ENCODE results near the gene ARMC12.
A peak's percentile ranks its signal among the peaks of the same experiment; 100 is the strongest.
"Not testable (repeated sequence)": the region's sequence is repeated elsewhere in the genome, so short reads cannot be mapped to it uniquely, and the experiment has no call there.

ARMC12 gene, protein sequence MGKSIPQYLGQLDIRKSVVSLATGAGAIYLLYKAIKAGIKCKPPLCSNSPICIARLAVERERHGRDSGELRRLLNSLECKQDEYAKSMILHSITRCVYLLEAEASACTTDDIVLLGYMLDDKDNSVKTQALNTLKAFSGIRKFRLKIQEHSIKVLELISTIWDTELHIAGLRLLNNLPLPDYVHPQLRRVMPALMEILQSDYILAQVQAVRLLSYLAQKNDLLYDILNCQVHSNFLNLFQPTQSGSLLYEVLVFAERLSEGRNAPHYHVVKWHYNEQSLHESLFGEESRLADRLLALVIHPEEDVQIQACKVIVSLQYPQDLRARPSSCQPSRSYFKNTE
- total RNA-seq = 2.6 reads per million, percentile 8 among the genes with 10 or more reads in this experiment

DNA sequence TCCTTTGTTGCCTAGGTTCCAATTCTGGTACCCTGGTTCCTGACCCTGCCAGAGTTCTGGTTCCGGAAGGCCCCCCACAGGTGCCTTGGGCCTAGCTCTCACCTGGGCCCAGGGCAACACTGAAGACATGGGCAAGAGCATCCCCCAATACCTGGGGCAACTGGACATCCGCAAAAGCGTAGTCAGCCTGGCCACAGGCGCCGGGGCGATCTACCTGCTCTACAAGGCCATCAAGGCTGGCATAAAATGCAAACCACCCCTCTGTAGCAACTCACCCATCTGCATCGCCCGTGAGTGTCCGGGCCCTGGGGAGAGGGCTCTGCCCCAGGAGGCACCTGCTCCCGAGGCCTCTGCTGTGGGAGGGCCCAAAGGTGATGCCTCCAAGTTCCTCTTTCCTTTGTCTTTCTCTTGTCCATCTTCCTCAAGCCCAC, at the start of gene ARMC12:
Gene ARMC12, plus strand, starts transcription at position 51 of the 431 bp plus-strand sequence. Its CDS starts 77 bp downstream, at position 128.
- no peak for DNase-seq

DNA sequence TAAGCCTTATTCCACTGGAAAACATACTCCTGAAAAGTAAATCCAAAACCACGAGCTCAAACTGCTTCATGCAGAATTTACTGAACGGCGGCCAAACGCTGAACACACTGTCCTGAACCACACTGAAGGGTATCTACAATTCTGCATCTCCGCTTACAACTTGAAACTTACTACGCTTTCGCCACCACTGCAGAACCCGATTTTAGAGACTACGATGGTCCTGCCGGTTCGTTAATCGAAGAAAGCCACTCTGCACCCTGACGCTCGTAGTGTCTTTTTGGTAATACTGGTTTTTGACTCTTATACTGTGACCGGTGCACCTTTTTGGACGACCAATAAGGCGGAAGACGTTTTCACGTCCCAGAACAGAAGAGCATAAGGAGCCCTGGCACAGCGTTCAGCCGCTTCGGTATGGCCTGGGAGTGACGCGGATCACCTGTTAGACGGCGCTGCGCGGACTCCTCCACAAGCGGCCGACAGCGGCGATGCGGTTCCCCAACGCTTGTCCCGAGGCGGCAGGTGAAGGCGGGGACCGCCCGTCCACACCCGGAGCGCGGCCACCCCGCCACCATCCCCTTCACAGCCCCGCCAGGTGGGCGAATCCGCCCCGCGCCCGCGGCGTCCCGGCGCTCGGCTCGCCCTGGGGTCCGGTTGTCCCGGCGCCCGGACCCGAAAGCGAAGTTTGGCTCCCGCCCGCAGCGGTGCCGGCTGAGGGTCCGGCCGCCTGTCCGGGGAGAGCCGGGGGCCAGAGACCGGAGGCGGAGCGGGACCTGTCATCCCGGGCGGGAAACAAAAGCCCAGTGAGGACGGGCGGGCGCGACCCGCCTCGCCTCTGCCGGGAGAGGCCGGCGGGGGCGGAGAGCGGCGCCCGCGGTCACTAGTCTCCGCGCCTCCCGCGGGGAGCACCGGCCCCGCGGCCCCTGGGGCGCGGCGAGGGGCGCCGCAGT, 48.9 kb upstream of the ARMC12 start:
- DNase-seq = peak; percentile 44

DNA sequence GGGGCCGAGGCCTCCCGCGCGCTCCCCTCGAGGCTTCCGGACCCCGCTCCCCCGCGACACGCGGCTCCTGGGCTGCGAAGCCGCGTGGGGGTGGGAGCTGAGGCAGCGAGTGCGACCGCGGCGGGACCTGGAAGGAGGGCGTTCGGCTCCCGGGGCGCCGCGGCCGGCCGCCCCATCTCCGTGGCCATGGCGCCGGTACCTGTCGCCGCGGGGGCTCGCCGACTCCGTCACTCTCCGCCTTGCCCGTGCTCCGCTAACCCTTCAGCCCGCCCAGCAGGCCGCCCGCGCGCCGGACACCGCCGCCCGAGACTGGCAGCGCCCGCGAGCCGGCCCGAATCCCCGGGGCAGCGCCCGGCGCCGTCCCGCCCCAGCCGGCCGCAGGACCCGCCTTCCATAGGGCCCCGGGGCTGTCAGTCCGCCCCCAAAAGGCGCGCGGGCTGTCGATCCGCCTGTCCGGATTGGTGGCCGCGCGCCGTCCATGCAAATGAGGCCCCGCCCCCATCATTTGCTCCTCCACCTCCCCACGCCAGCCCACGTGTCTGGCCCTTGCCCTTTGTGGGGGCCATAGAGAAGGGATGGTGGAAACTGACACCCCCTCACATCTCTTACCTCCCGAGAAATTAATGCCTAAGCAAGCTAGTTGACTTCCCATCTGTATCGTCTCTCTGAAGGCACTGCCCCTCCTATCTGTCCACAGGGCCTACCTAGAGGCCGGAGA, 48.1 kb upstream of the ARMC12 start, which contains the start of gene FKBP5:
Gene FKBP5, minus strand, starts transcription at position 311 of the 718 bp plus-strand sequence. CDS start 46,091 bp downstream, outside the sequence.
- DNase-seq = peak; percentile 81

DNA sequence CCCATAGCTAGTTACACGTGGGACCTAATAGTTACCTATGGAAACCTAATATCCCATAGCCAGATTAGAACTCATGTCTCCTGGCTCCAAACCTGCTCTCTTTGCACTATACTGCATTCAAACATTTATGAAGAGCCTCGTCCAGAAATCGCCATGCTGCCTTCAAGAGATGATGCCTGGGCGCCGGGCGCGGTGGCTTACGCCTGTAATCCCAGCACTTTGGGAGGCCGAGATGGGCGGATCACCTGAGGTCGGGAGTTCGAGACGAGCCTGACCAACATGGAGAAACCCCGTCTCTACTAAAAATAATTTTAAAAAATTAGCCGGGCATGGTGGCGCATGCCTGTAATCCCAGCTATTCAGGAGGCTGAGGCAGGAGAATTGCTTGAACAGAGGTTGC, 46.8 kb upstream of the ARMC12 start:
- DNase-seq = not testable (repeated sequence)

DNA sequence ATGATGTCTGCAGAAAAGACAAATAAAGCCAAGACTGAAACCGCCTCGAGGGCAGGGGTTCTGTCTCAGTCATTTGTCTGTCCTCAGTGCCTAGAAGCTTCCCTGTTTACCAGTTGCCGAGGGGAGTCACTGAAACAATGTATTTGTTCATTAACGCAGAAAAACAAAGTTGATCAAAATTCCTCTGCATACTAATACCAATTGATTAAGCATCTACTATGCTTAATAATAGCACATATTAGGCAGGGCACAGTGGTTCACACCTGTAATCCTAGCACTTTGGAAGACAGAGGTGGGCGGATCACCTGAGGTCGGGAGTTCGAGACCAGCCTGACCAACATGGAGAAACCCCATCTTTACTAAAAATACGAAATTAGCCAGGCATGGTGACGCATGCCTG, 46.3 kb upstream of the ARMC12 start:
- no peak for DNase-seq

DNA sequence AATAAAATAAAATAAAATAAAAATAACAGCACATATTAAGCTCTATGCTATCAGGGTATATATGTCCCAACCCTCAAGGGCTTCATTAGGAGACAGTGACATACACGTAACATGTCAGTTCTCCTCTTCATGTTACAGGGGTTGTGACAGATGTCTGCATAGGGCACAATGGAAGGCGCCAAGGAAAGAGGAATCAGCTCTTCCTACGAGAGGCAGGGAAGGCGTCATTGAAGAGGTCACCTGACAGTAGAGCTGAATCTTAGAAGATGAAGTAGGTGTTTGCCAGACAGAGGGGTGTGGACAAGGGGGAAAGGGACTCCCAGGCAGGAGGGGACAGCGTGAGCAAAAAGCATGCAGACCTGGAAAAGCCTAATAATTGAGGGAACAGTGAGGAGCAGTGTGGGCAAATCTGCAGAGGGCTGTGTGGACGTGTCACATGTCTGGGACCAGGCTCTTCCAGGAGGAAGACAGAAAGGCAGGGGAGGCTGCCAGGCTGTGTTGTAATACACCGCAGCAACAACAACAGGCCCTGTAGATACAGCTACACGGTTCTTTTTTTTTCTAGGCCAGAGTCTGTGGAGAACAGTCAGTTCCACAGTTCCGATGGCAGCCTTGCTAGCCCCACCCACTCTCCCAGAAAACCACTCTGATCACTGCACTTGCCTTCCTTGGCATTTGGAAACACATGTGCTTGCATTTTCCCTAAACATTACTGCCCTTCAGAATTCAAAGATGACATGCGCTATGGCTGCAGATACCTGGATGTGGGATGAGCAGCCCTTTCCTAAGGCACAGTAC, 45.6 kb upstream of the ARMC12 start:
- DNase-seq = no peak

DNA sequence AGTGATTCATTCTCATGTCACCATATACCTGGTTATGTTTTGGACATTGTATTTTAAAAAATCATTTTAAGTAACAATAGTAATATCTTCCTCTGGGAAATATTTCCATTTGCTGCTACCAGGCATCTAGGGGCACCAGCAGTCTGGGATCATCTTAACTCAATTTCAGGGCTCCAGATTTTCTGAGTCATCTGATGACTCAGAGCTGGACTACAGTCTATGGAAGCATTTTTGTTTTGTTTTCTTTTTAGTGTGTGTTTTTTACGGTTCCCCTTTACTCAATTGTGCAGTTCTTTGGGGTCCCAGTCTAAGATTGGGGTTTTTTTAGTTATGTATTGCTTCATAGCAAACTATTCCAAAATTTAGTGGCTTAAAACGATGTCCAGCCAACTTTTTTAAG, 42.4 kb upstream of the ARMC12 start:
- DNase-seq = no peak

DNA sequence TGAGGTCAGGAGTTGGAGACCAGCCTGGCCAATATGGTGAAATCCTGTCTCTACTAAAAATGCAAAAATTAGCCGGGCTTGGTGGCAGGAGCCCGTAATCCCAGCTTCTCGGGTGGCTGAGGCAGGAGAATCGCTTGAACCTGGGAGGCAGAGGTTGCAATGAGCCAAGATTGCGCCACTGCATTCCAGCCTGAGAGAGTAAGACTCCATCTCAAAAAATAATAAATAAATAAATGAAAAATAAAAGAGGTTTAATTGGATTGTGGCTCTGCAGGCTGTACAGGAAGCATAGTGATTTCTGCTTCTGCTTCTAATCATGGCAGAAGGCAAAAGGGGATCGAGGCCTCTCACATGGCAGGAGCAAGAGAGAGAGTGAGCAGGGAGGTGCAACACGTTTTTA, 38.4 kb upstream of the ARMC12 start:
- DNase-seq = not testable (repeated sequence)

DNA sequence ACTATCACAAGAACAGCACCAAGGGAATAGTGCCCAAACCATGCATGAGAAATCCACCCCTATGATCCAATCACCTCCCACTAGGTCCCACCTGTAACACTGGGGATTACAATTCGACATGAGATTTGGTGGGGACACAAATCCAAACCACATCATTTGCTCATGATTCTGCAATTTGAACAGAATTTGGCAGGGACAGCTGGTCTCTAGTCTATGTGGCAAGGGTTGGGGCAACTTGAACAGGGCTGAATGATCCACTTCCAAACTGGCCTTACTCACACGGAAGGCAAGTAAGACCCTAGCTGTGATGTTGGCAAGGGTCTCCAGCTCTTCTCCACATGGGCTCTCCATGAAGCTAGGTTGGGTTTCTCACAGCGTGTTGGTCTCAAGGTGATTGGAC, 38.0 kb upstream of the ARMC12 start:
- no peak for DNase-seq

DNA sequence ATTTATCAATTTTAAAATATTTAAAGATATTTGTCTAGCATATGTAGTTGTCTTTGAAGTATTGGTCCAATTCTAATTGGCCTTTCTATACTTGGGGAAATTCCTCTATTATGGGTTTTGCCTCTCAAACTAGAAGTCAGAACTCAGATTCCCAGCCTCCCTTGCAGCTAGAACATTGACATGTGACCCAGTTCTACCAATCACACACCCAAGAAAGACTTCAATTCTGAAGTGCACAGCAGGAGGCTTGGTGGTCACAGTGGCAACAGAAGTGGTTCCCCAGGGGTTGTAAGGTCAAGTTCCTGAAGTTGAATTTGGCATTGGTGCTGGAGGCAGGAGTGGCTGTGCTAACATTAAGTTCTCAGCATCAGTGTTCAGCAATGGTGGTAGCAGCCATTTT, 33.3 kb upstream of the ARMC12 start:
- no peak for DNase-seq

DNA sequence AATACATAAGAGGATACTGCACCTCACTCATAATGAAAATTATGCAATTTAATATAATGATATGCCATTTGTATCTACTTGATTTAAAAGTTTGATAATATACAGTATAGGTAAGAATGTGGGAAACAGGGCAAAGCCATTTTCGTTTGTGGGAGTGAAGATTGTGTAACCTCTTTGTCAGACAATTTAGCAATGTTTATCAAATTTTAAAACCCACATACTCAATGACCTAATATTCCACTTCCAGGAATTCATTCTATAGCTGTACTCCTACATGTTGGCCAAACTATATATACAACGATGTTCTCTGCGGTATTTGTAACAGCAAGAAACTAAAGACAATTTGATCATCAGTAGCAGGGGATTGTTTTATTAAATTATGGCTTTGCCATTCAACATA, 30.4 kb upstream of the ARMC12 start:
- no peak for DNase-seq

DNA sequence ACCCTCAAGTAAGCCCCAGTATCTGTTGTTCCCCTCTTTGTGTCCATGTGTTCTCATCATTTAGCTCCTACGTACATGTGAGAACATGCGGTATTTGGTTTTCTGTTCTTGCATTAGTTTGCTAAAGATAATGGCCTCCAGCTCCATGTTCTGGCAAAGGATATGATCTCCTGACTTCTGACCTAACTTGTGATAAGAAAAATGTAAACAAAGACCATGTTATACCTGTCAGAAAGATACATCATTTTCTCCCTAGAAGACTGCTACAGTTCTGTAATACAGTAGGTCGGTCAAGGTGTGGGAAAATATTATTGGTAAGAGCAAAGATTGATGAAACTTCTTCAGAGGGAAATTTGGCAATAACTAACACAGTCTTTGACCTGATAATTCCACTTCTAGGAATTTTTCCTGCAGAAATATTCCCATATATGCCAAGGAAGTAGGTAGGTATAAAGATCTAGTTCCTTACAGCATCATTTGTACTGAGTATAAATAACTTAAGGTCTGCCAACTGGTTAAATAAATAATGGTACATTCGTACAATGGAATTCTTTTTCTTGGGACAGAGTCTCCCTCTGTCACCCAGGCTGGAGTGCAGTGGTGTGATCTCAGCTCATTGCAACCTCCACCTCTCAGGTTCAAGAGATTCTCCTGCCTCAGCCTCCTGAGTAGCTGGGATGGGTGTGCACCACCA, 29.0 kb upstream of the ARMC12 start:
- DNase-seq = no peak

DNA sequence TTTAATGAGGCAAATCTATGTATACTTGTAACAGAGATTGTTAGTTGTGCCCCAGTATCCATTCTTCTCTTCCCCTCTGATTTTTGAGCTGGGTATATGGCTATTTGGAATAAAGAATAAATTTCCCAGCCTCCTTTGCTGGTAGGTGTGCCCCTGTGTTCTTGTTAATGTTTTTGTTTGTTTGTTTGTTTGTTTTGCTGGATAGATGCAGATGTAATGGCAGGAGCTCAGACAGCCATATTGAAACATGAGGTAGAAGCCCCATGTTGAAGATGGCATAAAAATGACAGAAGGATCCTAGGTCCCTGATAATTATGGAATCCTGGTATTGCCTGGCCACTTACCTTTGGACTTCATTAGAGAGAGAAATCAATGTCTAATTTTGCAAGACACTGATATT, 28.2 kb upstream of the ARMC12 start:
- DNase-seq = no peak

DNA sequence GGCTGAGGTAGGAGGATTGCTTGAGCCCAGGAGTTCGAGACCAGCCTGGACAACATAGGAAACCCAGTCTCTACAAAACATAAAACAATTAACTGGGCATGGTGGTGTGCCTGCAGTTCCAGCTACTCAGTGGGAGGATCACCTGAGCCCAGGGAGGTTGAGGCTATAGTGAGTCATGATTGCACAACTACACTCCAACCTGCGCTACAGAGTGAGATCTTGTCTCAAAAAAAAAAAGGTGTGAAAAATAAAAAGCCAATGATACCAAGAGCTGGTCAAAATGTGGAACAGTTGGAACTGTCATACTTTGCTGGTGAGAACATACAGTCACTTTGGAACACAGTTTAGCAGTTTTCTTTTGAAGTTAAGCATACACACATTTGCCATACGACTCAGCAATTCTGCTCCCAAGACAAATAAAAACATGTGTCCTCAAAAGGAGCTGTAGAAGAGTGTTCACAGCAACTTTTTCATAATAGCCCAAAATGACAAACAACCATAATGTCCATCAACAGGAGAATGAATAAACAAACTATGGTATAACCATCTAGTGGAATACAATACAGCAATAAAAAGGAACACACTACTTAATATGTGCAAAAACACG, 26.5 kb upstream of the ARMC12 start:
- no peak for DNase-seq

DNA sequence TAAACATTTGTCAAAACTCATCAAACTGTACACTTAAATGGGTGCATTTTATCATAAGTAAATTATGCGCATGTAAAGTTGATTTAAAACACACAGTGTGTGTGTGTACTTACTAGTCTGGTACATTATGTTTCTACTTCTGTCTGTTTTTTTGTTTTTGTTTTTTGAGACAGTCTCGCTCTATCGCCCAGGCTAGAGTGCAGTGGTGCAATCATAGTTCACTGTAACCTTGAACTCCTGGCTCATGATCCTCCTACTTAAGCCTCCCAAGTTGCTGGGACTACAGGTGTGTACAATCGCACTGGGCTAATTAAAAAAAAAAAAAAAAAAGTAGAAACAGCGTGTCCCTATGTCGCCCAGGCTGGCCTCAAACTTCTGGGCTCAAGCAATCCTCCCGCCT, 25.1 kb upstream of the ARMC12 start:
- no peak for DNase-seq

DNA sequence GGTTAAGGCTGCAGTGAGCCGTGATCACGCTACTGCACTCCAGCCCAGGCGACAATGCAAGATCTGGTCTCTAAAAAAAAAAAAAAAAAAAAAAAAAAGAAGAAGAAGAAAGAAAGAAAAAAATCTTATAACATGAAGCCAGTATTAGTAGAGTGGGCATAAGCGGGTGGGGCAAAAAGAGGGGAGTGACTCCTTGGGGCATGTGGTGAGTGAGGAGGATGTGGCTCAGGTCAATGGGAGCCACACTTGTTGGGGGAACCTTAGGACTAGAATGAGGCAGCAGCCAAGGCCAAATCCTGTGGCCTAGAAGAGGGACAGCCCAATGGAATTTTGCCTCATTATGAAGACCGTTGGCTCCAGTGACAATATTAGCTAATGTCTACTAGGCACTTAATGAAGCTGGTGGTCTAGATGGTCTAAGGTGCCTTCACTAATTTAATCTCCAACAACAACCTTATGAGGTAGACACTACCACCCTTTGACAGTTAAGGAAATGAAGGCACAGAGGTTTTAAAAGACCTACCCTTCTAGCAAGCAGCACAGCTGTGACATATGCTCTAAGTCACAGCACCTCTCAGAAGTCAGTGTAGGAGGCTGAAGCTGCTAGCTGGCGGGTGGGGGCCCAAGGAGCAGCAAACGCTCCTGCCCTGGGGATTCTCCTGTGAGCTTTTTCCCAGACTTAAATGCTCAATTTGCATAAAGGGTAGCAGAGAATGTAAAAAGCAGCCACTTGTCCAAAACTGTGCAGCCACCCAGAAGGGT, 23.6 kb upstream of the ARMC12 start:
- DNase-seq = no peak

DNA sequence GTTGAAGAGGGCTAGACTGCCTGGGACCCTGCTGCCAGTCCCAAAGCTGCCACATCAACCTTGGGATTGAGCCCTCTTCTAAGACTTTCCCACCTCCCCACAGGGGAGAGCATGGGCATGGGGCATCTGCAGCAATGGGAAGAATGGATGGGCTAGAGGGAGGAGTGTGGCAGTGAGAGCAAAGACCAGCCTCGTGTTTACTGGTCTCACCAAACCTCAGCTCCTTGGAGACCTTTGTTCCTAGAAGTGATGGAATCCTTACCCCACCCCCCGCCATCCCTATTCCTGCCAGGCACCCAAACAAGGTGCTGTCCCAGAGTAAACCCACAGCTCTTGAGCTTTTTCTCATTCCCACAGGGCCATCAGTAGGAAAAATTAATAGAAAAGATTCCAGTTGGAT, 20.0 kb upstream of the ARMC12 start:
- DNase-seq = no peak

DNA sequence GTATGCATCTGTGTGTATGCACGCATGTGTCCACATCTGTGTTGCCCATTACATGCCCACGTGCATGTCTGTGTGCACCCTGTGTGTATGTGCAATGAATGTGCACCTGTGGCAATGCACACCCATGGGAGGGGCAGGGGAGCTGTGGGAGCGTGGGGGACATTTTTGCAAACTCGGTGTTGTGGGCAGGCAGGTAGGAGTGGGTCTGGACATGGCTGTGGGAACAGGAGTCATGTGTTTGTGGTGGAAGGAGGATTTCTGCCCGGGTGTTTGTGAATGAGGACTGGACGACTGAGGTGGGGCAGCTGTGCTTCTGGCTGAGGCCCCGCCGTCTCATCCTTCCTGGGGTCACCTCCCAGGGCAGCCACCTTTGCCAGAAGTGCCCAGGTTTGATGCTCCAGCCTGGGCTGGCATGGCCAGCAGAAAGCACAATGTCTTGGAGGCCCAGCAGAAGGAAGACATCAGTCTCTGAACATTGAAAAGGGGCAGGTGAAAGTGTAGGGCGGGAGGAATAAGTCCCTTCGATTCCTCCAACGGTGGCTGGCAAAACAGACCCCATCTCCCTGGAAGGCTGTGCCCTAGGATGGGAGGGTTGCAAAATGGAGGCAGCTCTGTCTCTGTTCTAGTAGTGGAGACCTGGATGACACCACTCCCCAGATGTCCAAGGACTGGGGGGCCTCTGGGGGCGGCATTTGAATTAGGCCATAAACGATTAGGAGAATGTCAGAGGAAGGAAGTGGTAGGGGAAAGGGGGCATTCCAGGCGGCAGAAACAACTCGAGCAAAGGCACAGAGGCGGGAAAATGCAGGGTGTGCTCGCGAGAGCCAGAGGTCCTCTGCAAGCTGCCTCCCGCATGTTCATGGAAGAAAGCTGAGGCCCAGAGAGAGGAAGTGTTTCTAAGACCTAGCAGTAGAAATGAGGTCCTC, 19.1 kb upstream of the ARMC12 start:
- no peak for DNase-seq

DNA sequence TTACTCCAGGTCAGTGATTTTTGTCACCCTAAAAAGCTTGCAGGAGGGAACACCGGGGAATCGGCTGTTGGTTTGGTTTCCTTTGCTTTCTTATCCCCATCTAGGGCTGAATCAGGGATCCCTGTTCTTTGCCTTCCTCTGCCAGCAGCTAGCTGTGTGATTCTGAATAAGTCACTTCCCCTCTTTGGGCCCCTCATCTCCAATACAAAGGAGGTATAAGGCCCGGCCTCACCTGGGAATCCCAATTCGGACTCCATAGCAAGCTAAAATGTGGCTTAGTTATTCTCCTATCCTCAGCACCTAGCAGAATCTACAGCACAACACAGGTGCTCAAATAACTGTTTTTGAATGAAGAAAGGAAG, 18.5 kb upstream of the ARMC12 start:
- no peak for DNase-seq

Data from effector CD4-positive, alpha-beta T cell (primary cell).